Measurements from ENCODE around the gene GPR139.

The GPR139 gene

GRCh38 chr16:20056436-20056835, 17.3 kb downstream of the GPR139 start:
- DNase-seq (ENCODE audit: low read depth): no peak
- H3K4me3 ChIP-seq (ENCODE audit: low read length): no peak overlapping the region
- TF ChIP-seq CTCF (conservative IDR thresholded peaks at IDR 0.05; ENCODE audit: low read depth, low read length): no peak

- no peak overlapping the region for H3K4me3 ChIP-seq (ENCODE audit: low read length)
- no peak for TF ChIP-seq CTCF (conservative IDR thresholded peaks at IDR 0.05; ENCODE audit: low read depth, low read length)
Measured at GRCh38 chr16:20053336-20053735, 20.4 kb downstream of the GPR139 start.

GRCh38 chr16:20051611-20052010, 22.1 kb downstream of the GPR139 start:
- no peak for TF ChIP-seq CTCF (conservative IDR thresholded peaks at IDR 0.05; ENCODE audit: low read depth, low read length)
- DNase-seq (ENCODE audit: low read depth): no peak
- H3K4me3 ChIP-seq (ENCODE audit: low read length): no peak overlapping the region

More at GRCh38 chr16:20053336-20053735, 20.4 kb downstream of the GPR139 start:
- DNase-seq (ENCODE audit: low read depth): no peak

- no peak for TF ChIP-seq CTCF (conservative IDR thresholded peaks at IDR 0.05; ENCODE audit: low read depth, low read length)
- no peak for DNase-seq (ENCODE audit: low read depth)
- no peak overlapping the region for H3K4me3 ChIP-seq (ENCODE audit: low read length)
Measured at GRCh38 chr16:20051147-20051546, 22.5 kb downstream of the GPR139 start.

- DNase-seq (ENCODE audit: low read depth): no peak
- no peak for TF ChIP-seq CTCF (conservative IDR thresholded peaks at IDR 0.05; ENCODE audit: low read depth, low read length)
- no peak overlapping the region for H3K4me3 ChIP-seq (ENCODE audit: low read length)
Measured at GRCh38 chr16:20049831-20050230, 23.9 kb downstream of the GPR139 start.

- TF ChIP-seq CTCF (conservative IDR thresholded peaks at IDR 0.05; ENCODE audit: low read depth, low read length): no peak
- DNase-seq (ENCODE audit: low read depth): no peak
- no peak overlapping the region for H3K4me3 ChIP-seq (ENCODE audit: low read length)
Measured at GRCh38 chr16:20045886-20046285, 27.8 kb downstream of the GPR139 start.

GRCh38 chr16:20042848-20043247, 30.8 kb downstream of the GPR139 start:
- no peak for TF ChIP-seq CTCF (conservative IDR thresholded peaks at IDR 0.05; ENCODE audit: low read depth, low read length)
- H3K4me3 ChIP-seq (ENCODE audit: low read length): no peak overlapping the region
- DNase-seq (ENCODE audit: low read depth): no peak
